Measurements from ENCODE around the gene SOX18. TPM values are rescaled to one million over a fixed set of nuclear protein-coding genes. Genes with fewer than 3 reads are reported as not detected.

The SOX18 gene
- total and polyA plus RNA-seq, 2 of the 13 experiments (the other 11 are each of a cell fraction or from before 2014, with no cell fraction given), result 1.6 to 1.9 TPM

DNA sequence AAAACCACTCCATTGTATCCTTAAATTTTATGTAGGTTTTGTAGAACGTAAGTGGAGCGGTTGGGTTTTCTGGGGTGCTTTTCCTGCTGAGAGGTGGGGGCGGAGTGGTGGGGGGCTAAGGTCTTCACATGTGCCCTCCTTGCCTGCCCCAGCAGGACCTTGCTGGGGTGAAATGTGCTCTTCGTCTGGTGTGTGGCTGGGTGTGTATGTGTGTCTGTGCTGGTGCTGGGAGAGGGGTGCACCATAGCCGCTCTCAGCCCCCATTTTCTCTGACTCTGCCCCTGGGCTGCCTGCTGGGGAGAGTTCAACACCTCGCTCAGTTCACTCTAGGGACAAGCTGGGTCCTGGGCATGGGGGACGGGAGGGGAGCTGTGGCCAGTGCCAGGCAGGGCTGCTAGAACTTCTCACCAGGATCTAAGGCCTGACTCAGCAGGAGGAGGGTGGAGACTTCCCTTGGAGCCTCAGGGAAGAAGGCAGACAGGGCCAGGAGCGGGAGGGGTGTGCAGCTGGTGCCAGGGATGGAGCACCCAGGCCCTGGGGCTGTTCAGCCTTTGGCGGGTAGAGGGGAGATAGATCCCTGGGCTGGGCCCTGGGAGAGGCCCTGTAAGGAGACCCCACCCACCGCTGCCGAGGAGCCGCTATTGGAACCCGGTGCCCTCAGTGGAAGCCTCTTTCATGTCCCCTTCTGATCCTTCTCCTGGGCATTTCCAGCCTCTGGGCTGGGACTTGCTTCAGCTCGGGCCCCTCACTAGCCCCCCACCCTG lies 4.8 kb downstream of the SOX18 start (continued):
- TF ChIP-seq PAF1 (CRISPR knock-in tag; IDR thresholded peaks at IDR 0.05) (no peak), KLF16 (CRISPR knock-in tag; IDR thresholded peaks at IDR 0.05) (no peak), MIXL1 (CRISPR knock-in tag; IDR thresholded peaks at IDR 0.05) (no peak), KDM4B (CRISPR knock-in tag; IDR thresholded peaks at IDR 0.05) (no peak), ZBTB38 (CRISPR knock-in tag; IDR thresholded peaks at IDR 0.05) (no peak), ZNF484 (CRISPR knock-in tag; IDR thresholded peaks at IDR 0.05; ENCODE audit: borderline replicate concordance, low read depth) (no peak), CCAR2 (optimal IDR thresholded peaks at IDR 0.05; ENCODE audit: low read depth, low read length) (no peak), ARNT2 (CRISPR knock-in tag; IDR thresholded peaks at IDR 0.05; ENCODE audit: low read depth) (no peak), EP300 (IDR thresholded peaks at IDR 0.05; ENCODE audit: low read depth in 2 of 2, low read length in 2 of 2) (no peak), EP300 (CRISPR knock-in tag; IDR thresholded peaks at IDR 0.05; ENCODE audit: borderline replicate concordance) (no peak), TAF1 (CRISPR knock-in tag; IDR thresholded peaks at IDR 0.05) (no peak), SKI (IDR thresholded peaks at IDR 0.05; ENCODE audit: partially characterized antibody) (no peak), ZNF343 (CRISPR knock-in tag; IDR thresholded peaks at IDR 0.05) (0 out of 2 replicates have a peak, but pooled peaks have one; percentile 43), ATF7-NPFF (CRISPR knock-in tag; IDR thresholded peaks at IDR 0.05; ENCODE audit: low read depth) (no peak), ZNF547 (CRISPR knock-in tag; IDR thresholded peaks at IDR 0.05) (0 out of 2 replicates have a peak, but pooled peaks have one; percentile 40), STAG1 (CRISPR knock-in tag; IDR thresholded peaks at IDR 0.05) (no peak), AGO1 (IDR thresholded peaks at IDR 0.05; ENCODE audit: low read depth, low read length, poor library complexity, severe bottlenecking) (peak; percentile 52), ZNF709 (CRISPR knock-in tag; IDR thresholded peaks at IDR 0.05) (no peak)
- TF ChIP-seq, protein P1, sequence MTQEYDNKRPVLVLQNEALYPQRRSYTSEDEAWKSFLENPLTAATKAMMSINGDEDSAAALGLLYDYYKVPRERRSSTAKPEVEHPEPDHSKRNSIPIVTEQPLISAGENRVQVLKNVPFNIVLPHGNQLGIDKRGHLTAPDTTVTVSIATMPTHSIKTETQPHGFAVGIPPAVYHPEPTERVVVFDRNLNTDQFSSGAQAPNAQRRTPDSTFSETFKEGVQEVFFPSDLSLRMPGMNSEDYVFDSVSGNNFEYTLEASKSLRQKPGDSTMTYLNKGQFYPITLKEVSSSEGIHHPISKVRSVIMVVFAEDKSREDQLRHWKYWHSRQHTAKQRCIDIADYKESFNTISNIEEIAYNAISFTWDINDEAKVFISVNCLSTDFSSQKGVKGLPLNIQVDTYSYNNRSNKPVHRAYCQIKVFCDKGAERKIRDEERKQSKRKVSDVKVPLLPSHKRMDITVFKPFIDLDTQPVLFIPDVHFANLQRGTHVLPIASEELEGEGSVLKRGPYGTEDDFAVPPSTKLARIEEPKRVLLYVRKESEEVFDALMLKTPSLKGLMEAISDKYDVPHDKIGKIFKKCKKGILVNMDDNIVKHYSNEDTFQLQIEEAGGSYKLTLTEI (CRISPR knock-in tag; conservative IDR thresholded peaks at IDR 0.05), result no peak
- TF ChIP-seq, protein P2, sequence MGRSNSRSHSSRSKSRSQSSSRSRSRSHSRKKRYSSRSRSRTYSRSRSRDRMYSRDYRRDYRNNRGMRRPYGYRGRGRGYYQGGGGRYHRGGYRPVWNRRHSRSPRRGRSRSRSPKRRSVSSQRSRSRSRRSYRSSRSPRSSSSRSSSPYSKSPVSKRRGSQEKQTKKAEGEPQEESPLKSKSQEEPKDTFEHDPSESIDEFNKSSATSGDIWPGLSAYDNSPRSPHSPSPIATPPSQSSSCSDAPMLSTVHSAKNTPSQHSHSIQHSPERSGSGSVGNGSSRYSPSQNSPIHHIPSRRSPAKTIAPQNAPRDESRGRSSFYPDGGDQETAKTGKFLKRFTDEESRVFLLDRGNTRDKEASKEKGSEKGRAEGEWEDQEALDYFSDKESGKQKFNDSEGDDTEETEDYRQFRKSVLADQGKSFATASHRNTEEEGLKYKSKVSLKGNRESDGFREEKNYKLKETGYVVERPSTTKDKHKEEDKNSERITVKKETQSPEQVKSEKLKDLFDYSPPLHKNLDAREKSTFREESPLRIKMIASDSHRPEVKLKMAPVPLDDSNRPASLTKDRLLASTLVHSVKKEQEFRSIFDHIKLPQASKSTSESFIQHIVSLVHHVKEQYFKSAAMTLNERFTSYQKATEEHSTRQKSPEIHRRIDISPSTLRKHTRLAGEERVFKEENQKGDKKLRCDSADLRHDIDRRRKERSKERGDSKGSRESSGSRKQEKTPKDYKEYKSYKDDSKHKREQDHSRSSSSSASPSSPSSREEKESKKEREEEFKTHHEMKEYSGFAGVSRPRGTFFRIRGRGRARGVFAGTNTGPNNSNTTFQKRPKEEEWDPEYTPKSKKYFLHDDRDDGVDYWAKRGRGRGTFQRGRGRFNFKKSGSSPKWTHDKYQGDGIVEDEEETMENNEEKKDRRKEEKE (IDR thresholded peaks at IDR 0.05), result no peak
- TF ChIP-seq, protein P3, sequence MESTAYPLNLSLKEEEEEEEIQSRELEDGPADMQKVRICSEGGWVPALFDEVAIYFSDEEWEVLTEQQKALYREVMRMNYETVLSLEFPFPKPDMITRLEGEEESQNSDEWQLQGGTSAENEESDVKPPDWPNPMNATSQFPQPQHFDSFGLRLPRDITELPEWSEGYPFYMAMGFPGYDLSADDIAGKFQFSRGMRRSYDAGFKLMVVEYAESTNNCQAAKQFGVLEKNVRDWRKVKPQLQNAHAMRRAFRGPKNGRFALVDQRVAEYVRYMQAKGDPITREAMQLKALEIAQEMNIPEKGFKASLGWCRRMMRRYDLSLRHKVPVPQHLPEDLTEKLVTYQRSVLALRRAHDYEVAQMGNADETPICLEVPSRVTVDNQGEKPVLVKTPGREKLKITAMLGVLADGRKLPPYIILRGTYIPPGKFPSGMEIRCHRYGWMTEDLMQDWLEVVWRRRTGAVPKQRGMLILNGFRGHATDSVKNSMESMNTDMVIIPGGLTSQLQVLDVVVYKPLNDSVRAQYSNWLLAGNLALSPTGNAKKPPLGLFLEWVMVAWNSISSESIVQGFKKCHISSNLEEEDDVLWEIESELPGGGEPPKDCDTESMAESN (CRISPR knock-in tag; conservative IDR thresholded peaks at IDR 0.05), result no peak
- TF ChIP-seq, protein P4, sequence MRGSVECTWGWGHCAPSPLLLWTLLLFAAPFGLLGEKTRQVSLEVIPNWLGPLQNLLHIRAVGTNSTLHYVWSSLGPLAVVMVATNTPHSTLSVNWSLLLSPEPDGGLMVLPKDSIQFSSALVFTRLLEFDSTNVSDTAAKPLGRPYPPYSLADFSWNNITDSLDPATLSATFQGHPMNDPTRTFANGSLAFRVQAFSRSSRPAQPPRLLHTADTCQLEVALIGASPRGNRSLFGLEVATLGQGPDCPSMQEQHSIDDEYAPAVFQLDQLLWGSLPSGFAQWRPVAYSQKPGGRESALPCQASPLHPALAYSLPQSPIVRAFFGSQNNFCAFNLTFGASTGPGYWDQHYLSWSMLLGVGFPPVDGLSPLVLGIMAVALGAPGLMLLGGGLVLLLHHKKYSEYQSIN (CRISPR knock-in tag; IDR thresholded peaks at IDR 0.05; ENCODE audit: borderline replicate concordance), result no peak

Data from HepG2 (cell line).